HCEC 1CT (cell line): ENCODE measurements around the gene MGAT5.

Experiments
- DNase-seq: peaks from one replicate; pipeline ENCODE4 v3.0.0-alpha.2; 2017

Gene MGAT5

DNA sequence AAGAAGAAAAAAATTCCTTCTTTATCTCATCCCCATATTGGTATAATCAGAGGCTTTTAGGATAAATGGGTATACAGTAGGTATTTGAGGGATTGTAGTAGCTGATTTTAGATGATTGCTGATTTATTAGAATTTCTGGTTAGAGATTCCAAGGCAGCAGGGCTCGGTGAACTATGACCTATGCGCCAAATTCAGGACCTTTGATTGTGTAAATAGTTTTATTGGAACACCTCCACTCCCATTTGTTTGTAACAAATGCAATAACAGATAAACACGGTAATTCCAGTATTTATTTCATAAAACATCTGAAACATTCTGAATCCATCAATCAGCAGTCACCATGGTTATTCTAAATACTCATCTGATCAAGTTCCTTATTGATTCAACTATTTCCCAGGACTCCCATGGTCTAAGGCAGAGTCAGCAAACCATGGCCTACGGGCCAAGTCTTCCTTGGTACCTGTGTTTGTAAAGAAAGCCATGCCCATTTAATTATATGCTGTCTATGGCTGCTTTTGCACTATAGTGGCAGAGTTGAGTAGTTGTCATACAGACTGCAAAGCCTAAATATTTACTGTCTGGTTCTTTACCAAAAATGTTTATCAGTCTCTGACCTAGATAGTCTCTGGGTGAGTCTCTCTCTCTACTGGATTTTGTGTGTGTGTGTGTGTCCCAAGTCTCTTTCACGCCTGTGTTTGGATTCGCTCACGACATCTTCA is 4.3 kb downstream of the MGAT5 start:
- no peak for DNase-seq

DNA sequence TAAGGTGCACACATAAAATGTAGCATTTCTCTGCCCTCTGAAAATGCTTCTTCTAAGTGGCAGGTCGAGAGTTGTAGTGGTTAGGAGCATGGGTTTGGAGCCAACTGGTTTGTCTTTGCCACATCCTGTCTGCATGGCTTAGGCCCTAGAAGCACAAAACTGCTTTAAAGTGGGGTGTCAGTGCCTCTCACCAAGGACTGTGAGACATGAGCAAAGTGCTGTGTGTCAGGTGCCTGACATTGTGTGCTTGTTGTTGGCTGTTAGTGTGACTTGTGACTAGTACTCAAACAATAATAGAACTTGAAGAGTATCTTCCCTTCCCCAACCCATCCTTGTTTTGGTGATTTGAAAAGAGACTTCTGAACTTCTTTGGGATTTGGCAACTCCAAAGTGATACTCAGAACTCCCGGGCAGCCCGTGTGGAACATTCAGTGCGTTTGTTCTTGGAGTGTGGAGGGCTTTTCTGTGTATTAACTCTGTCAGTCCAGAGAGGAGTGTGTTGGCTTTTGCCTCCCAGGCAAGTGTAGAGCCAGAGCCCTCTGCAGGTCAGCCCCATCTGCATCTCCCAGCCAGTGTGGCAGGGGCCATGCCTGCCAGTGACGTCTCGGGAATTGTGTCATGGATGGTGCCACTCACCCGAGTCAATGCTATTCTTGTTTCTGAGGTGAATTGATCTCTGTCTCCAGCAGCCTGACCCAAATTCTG is 5.0 kb downstream of the MGAT5 start:
- DNase-seq: no peak

DNA sequence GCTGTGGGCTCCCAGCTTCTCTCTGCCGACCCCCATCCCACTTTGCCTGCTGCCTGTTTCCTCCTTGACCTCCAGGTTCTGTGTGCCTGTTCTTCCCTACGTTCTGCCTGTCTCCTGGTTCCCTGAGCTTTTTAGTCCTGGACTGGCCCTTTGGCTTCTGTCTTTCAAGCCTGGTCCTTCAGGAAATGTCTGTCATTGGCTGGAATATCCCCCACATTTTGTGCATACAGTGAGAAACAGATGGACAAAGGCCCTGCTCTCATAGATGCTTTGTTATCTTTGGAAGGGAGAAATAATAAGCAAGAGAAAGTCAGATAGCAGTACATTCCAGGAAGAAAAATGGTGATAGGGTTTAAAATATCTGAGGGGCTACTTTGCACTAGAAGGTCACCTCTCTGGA is 5.7 kb downstream of the MGAT5 start:
- DNase-seq: no peak

DNA sequence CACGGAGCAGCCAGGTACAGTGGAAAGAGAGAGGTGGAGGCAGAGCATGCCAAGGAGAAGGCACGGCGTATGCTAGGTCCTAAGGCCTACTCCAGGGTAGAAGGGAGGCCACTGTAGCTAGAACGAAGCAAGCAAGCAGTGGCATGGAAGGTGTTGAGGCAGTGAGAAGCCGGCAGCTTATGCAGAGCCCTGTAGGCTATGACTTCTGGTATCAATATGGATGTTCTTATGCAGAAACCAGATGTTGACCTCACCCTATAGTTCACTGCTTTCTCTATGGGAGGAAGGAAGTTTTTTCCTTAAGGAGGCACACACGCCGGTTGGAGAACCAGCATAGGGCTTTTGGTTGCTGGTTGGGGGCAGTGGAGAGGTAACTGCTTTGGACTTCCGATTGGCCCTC is 6.1 kb downstream of the MGAT5 start:
- no peak for DNase-seq

DNA sequence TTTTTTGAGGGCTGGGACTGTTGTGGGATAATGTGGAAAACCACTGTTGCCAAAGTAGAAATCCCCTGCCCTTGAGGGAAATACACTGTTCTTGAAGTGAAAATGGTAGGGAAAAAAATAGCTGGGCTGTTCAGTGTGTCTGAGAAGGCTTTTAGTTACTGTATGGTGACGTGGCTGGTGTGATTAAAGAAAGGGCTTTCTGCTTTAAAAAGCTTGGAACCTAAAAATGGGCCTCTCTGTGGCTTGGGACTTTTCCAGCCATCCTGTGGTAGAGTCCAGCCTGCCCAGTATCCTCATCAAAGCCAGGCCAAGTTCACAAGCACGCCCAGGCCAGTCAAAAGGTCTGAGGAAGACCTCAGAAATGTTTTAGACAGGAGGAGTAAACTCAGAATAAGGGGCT is 6.8 kb downstream of the MGAT5 start:
- DNase-seq: peak; percentile 79

DNA sequence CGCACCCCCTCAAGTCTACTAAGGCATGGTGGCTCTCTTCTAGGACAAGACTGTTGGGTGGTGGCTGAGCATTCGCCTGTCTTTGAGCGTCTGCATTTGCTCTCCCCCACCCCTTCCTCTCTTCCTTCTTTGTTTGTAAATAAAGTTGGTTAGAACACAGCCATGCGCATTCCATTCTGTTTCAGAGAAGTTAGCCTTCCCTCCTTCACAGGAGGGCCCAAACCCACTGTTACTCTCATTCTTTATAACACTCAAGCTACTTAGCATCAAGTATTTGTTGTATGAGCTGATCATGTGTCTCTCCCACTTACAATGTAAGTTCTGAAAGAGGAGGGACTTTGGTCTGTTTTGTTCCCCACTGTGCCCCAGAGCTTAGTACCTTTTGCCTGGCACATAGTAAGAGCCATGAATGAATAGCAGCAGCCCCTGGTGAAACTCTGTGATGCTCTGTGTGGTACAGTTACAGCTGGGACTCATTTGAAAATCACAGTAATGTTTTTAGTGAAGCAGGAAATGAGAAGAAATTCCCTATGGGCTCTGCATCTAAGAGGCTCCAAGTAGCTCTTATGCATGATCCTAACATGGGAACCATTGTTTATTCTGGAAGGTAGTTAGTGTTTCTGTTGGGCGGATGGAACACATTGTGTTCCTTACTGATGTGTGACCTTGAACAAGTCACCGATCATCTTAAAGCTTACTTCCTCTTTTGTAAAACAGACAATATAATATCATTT is 7.7 kb downstream of the MGAT5 start:
- no peak for DNase-seq

DNA sequence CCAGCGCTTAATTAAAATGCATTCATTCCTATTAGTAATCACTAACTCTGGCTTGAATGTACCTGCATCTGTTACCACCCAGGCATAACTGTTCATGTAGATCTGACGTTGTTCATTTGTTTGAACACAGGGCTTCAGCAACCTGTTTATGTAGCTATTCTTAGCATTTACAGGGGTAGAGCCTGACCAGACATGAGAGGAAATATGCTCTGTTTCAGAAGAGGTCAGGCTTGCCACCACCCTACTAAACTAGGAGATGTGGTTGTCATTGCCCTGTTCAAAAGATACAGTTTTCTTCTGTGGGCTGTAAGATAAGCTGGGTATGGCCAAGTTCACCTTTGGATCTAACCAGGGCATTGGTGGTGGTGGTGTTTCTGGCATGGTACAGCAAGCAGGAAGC is 8.8 kb downstream of the MGAT5 start:
- DNase-seq: no peak

DNA sequence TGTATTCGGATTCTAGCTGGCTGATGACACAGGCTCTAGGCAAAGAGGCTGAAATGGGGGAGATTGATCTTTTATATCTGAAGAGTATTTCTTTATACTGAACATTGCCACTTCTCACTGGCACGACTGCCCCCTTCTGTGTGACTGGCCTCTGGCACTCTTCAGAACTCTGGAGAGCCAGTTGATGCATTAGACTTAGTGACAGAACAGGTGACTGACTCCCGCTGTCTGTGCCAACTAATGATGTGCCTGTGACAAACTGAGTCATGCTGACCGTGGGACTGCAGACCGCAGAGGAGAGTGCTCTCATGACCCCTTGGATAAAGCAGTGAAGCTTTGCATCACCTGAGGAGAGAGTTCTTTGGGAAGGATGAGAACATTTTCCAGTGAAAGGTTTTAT is 14.4 kb downstream of the MGAT5 start:
- no peak for DNase-seq

DNA sequence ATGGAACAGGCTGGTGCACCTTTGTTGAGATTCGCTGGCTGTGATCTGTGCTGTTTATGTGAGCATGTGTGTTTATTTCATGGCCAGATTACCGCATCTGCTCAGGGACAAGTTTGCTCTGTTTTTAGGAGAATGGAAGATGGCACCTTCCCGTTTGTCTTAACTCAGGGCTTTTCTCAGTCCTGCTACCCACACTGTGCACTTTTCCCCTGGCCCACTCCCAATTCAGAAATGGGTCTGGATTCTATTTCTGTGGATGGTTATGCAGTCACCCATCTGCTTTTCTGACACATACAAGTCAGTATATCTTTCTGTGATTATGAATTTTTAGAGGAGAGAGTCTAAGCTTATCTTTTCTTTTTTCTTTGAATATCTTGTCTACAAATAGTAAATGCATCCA is 15.4 kb downstream of the MGAT5 start:
- no peak for DNase-seq

DNA sequence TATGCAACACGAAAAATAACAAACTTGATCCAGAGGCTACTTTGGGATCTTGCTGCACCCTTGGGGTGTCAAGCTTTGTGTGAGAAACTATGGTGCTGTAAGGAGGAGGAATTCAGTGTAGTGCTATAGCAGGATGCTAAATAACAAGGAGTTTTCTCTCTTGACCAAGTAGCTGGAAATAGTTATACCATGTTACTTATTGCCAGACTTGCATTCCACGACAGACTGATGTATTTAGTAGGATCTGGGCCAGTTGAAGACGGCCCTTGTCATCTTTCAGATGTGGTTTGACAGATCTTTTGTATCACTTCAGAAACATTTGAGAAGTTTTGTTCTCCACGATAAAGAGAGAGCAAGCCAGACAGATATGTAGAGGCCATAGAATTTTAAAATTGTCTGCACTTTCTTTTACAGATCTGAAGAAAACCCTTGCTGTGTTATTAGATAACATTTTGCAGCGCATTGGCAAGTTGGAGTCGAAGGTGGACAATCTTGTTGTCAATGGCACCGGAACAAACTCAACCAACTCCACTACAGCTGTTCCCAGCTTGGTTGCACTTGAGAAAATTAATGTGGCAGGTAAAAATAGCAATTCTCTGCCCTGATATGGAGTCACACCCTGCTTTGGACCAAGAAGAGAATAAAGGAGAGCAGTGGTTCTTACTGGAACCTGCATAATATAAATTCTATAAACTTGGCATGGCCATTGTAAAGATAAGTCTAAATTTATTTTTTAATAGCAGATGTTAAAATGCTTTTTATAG is 16.3 kb downstream of the MGAT5 start:
- no peak for DNase-seq

DNA sequence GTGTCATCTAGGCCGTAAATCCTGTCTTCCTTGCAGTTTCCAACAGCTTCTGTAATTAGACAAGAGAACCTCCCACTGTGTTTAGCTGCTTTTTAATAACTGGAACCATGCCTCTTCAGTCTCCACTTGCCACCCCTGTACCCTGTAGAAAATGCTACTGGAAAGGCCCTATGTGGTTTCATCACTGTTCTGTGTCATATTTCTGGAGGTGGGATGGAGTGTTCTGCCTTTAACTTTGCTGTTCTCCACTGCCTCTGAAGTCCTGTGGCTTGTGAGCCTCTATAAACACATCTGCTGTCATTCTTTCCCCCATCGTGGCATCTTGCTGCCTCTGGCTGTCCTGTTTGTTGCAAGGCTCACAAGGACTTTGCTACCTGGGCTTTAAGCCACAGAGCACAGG is 17.9 kb downstream of the MGAT5 start:
- no peak for DNase-seq

DNA sequence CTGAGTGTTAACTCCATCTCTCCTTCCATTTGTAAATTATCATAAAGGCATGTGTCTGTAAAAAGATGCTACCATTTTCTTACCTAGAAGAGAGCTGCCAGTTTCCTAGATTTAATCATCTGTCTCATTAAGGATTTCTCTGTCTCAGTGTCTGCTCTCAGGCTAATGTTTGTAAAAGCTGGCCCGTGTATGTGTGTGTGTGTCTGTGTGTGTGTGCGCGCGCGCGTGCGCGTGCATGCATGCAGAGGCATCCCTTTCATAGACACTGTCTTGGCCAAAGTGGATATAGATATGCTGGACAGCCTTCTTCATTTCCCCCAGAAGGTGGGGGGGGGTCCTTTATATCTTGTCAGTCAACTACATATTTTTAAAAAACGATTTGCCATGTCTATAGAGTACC is 18.9 kb downstream of the MGAT5 start:
- no peak for DNase-seq

DNA sequence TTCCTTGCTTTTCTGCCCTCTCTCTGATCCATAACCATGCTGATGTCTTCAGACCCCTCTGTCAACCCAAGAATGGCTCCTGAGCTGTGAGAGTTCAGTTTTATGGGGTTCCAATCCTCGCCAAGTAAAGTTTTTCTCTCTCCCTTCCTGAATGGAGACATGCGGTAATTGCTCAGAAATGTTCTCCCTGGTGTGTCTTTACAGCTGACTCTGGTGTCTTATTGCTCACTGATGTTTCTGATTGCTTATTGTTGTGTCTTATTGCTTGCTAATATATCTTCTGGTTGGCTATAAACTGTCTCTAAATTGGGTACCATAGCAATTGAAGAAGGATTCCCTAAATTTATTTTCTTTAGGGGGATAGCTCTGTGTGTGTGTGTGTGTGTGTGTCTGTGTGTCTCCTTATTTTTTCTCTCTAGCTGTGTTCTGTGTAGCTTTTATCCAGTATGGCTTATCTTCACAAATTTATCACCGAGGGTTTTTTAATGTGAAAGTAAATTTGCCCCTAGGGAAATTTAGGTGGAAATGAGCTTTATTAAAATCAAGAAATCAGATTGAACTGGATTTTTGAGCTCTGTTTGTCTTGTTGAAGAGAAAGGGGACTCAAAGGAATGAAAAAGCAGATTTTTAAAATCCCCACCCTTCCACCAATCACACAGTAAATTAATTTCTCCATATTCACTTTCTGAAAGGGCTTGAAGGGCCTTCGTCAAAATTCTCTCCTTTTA is 19.5 kb downstream of the MGAT5 start:
- DNase-seq: no peak

DNA sequence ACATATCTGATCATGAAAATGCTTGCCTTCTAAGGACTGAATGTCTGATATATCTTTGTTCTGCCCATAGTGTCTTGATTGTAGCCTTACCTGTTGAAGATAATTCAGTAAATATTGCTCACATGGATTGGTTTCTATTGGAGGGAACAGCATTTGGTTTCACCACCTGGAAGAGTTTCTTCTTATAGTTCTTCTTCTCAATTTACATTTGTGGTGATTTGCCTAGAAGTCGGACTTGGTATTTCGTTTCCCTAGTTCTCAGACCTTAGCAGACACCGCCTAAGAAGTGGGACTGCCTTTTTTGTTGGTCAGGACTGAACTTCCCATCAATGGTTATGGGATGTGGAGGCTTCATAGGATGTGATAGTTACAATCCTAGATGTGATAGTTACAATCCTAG is 20.2 kb downstream of the MGAT5 start:
- no peak for DNase-seq

DNA sequence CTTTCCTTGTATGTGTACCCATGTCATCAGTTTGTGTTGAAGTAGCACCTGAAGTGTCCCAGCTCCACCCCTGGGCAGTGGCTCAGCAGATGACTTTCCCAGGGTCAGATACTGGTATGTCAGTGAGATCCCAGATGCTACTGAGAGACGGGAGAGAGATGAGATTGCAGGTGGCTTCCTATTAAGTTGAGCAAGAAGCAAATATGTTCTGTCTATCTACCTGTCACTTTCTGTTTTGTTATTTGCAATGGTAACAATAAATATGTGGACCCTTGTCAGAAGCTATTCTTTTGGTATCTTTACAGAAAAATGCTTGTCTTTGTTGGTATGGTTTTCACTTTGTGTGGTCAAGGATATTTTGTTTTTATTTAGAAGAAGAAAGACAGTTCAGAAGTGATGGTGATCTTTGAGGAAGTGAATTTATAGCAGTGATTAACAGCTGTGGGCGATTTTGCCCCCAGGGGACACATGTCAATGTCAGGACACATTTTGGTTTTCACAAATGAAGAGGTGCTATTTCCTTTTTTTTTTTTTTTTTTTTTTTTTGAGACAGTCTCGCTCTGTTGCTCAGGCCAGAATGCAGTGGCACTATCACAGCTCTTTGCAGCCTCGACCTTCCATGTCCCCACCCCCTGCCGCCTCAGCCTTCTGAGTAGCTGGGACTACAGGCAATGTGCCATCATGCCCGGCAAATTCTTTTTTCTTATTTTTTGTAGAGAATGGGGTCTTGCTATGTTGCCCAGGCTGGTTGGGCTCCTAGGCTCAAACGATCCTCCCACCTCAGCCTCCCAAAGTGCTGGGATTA is 21.4 kb downstream of the MGAT5 start:
- no peak for DNase-seq

DNA sequence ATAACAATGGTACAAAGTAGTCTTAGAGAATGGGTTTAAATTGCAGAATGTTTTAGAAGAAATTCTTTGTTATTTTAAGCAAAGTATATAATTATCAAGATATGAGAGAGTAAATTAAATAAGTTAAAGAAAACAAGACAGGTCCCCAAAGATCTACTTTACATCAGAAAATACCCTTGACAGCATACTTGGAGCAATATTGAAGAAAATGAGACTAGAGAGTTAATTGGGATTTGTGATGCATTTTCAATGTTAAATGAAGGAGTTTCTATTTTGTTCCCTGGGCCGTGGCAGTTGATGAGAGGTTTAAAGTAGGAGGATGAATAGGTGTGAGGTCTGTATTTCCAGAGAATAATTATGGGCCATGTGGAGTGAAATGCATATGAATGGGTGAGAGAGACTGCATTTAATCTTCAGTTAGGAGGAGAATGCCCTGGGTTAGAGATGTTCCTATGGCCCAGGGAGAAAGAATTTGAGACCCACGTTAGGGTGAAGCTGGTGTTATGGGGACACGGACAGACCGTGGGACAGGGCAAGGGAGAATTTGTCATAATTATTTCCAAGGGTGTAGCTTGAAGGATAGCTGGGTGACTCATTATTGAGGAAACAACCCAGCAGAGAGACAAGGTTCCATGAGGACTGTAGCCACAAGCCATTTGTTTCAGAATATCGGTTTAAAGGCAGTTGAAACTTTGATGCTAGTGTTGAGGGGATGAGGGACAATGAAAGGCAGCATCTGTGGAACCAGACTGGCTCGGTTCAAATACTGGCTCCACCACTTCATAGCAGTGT is 22.7 kb downstream of the MGAT5 start:
- DNase-seq: no peak

DNA sequence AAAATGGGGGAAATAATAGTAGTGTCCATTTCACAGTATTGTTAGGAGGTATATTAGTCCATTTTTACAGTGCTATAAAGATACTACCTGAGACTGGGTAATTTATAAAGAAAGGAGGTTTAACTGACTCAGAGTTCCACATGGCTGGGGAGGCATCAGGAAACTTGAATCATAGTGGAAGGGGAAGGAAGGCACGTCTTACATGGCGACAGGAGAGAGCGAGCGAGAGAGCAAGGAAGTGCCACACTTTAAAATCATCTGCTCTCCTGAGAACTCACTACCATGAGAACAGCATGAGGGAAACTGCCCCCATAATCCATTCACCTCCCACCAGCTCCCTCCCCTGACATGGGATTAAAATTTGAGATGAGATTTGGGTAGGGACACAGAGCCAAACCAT is 23.4 kb downstream of the MGAT5 start:
- no peak for DNase-seq

DNA sequence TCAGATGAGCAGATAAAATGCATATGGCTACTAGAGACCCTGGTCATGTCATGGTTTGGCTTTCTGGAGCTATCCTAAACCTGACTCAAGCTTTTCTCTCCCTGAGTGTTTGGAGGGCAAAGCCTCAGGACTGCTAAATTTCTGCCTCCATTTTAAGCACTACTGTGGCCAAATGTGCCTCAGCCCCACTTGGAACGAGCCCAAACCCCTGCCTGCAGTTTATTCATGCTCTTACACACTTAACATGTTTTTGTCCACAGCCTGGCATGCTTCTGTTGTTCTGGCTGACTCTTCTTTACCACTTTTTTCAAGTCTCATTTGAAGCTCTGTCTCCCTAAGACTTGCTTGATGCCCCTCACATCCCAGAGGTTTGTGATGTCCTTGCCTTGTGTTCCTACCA is 24.7 kb downstream of the MGAT5 start:
- DNase-seq: no peak

DNA sequence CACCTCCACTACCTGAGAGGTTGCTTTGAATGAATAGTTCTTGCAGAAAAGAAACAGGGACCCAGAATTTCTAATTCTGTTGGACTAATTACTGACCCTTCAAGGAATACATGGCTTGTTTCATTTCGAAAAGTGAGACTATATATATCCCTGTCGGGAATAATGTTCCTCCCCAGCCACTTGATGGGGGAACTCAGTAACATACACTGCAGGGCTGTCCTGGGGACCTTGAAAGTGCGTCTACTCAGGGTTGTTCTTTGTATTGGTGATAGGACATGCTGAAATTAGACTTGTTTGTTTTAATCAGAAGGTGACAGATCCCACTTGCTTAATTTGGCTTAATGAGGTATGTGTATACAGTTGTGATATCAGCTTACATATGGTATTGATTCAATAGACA is 25.5 kb downstream of the MGAT5 start:
- DNase-seq: no peak

DNA sequence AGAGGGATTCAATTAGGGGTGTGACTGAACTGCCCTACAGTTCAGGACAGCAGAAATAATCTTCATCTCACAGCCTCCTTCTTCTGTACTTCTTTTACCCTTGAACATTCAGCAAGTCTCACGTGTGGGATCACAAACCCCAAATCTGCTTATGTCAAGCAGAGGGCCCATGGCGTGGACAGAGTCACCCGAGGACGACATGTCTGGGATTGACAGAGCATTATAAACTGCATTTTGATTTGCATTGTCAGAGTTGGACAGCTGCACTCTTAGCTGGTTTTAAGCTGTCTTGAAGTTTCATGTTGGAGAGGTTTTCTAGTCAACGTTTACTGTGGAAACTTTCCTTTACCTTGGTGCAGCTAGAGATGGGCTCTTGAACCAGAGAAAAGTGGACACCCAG is 26.4 kb downstream of the MGAT5 start:
- no peak for DNase-seq

DNA sequence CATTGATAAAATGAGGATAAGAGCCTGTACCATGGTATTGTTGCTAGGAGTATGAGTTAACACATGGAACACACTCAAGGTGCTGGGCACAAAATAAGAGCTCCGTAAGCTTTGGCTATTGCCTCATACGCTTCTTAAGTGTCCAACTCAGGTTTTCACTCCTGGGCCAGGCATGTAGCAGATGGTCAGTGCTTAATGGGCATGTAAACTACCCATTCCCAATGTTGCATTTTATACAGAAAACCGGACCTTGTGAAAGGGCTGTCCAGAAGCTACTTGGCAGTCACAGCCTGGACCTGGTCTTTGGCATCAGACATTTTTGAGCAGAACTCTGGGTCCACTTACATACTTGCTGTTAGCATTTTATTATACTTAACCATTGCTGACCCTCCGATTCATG is 26.9 kb downstream of the MGAT5 start:
- DNase-seq: no peak
